T-cell (primary cell): ENCODE data around the gene GHRH. TPM values are rescaled to one million over a fixed set of nuclear protein-coding genes. Genes with fewer than 3 reads are reported as not detected.

Experiments
- ATAC-seq, 4 experiments: fragments of 200-7000 bp in 3 of 4; fragments of 150-1000 bp in 1 of 4; cut with Tn5 transposase; replicated peaks in 1 of 4; 1 replicate in 3 of 4; 2 replicates in 1 of 4; pipeline ENCODE4 v1.10.0; 2021; ENCODE audit warnings: moderate library complexity in 3 of 4, mild to moderate bottlenecking in 2 of 4, moderate number of reproducible peaks in 1 of 4
- CTCF ChIA-PET, 2 donors: fragments of 300-600 bp; sonication (Branson Sonifier 250); formaldehyde crosslinking; loops; one replicate each; lab custom pipeline; 2022; ENCODE audit warnings: antibody characterized with exemption in 2 of 2; lab: Charles Lee
- POLR2A ChIA-PET, 2 donors: fragments of 300-600 bp; sonication (Branson Sonifier 250); formaldehyde crosslinking; loops; one replicate each; lab custom pipeline; 2022; ENCODE audit warnings: antibody characterized with exemption in 2 of 2; lab: Charles Lee
- DNase-seq, 35 experiments: peaks; one replicate each; pipeline versions ENCODE4 v3.0.0 to v3.0.0-alpha.2; 2013 to 2023
- H3K27ac ChIP-seq: one replicate; pipeline ENCODE4 v1.5.1; 2013; ENCODE audit warnings: low read length
- H3K27me3 ChIP-seq, 2 experiments: replicated peaks in 1 of 2; 1 replicate in 1 of 2; 2 replicates in 1 of 2; pipeline versions ENCODE4 v1.6.1 to v1.7.0; 2013; ENCODE audit warnings: low read length in 1 of 2, mixed read lengths in 1 of 2; ENCODE audit not compliant: control insufficient read depth in 2 of 2, insufficient read depth in 2 of 2; ENCODE audit errors: extremely low read depth in 1 of 2
- H3K36me3 ChIP-seq, 2 donors: 1 replicate in 1 of 2; 2 replicates in 1 of 2; pipeline versions ENCODE4 v1.6.1 to v1.7.0; 2013; ENCODE audit warnings: low read length in 1 of 2; ENCODE audit not compliant: control insufficient read depth in 2 of 2, insufficient read depth in 1 of 2; ENCODE audit errors: extremely low read depth in 1 of 2
- H3K4me1 ChIP-seq, 2 experiments: 1 replicate in 1 of 2; 2 replicates in 1 of 2; pipeline versions ENCODE4 v1.6.1 to v1.7.0; 2013; ENCODE audit warnings: low read length in 2 of 2, mixed read lengths in 1 of 2; ENCODE audit not compliant: insufficient read depth in 2 of 2, control insufficient read depth in 1 of 2; ENCODE audit errors: extremely low read depth in 1 of 2
- H3K4me3 ChIP-seq, 2 donors: 1 replicate in 1 of 2; 2 replicates in 1 of 2; pipeline versions ENCODE4 v1.5.1 to v1.7.0; 2013; ENCODE audit warnings: mild to moderate bottlenecking in 2 of 2, low read length in 1 of 2, moderate library complexity in 1 of 2; ENCODE audit not compliant: control insufficient read depth in 1 of 2; ENCODE audit errors: extremely low read depth in 1 of 2
- H3K9me3 ChIP-seq: 2 replicates; pipeline ENCODE4 v1.7.0; 2013
- H3K27ac Mint-ChIP-seq, 2 donors: one replicate each; pipeline ENCODE4 v1.8.0; 2020 to 2021; ENCODE audit warnings: mild to moderate bottlenecking in 2 of 2, mixed read lengths in 2 of 2
- H3K27me3 Mint-ChIP-seq, 2 donors: one replicate each; pipeline ENCODE4 v1.8.0; 2021 to 2022; ENCODE audit warnings: mixed read lengths in 2 of 2
- H3K36me3 Mint-ChIP-seq: one replicate; pipeline ENCODE4 v1.8.0; 2021; ENCODE audit warnings: mixed read lengths
- H3K4me1 Mint-ChIP-seq, 3 donors: one replicate each; pipeline ENCODE4 v1.8.0; 2020 to 2022; ENCODE audit warnings: mixed read lengths in 3 of 3, mild to moderate bottlenecking in 1 of 3
- H3K4me3 Mint-ChIP-seq, 3 donors: one replicate each; pipeline ENCODE4 v1.8.0; 2020 to 2022; ENCODE audit warnings: mild to moderate bottlenecking in 3 of 3, mixed read lengths in 3 of 3, moderate library complexity in 3 of 3
- H3K9me3 Mint-ChIP-seq, 3 donors: one replicate each; pipeline ENCODE4 v1.8.0; 2020 to 2022; ENCODE audit warnings: mixed read lengths in 3 of 3
- WGBS: methylation state at CpG from one replicate; pipeline ENCODE4 v1.1.5; 2013; ENCODE audit warnings: missing lambda C conversion rate; ENCODE audit not compliant: insufficient coverage; 5-methylcytosine and 5-hydroxymethylcytosine counted together
- total RNA-seq, 35 experiments: library from RNA in 6 of 35; stranded (reverse) in 6 of 35; fragments of 120-200 nt in 1 of 35; gene quantifications; one replicate each; pipeline versions ENCODE4 v1.2.1 to v1.2.4 and lab custom pipeline; 2013 to 2026

GHRH gene
- total RNA-seq, 5 donors from 2014 or later (not counting 1 experiment from before 2014, with no cell fraction given) = not detected

DNA sequence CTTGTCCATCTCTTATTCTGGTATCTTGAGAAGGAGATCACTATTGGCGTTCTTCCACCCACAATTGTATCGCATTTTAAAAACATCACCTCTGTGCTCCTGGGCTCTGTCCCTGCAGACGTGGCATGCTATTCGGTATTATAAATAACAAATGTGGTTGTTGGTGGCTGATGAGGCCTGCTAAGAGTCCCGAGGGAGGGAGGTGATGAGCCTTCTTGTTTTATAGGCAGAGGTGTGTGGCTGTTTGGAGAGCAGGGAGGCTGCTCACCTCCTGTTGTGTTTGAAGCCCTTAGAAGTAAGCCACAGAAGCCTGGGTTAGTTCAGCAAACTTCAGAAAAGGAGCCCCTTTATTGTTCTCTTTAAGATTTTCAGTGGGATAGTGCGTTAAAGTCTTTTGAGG is 43.5 kb upstream of the GHRH start:
- Mint-ChIP-seq H3K4me3 (no peak overlapping the region), H3K9me3 (no peaks in the 10 kb centered on the region), H3K36me3 (peaks cover 39% of the 10 kb centered on the region), H3K27ac (no peak overlapping the region), H3K27me3 (no peaks in the 10 kb centered on the region), H3K4me1 (peaks cover 5 to 16% (median 15%) of the 10 kb centered on the region in 3 donors)
- DNase-seq = no peak
- peaks cover 0 to 52% of the 10 kb centered on the region in 2 donors for H3K36me3 ChIP-seq
- no peaks in the 10 kb centered on the region for H3K4me1 ChIP-seq
- H3K9me3 ChIP-seq = no peaks in the 10 kb centered on the region
- POLR2A ChIA-PET = no interaction called here
- H3K27ac ChIP-seq = no peak overlapping the region
- CTCF ChIA-PET = no interaction called here
- ATAC-seq = no peak
- H3K4me3 ChIP-seq = no peak overlapping the region
- WGBS = 73% methylated on average over 2 of the region's 6 CpGs
- H3K27me3 ChIP-seq = no peaks in the 10 kb centered on the region

DNA sequence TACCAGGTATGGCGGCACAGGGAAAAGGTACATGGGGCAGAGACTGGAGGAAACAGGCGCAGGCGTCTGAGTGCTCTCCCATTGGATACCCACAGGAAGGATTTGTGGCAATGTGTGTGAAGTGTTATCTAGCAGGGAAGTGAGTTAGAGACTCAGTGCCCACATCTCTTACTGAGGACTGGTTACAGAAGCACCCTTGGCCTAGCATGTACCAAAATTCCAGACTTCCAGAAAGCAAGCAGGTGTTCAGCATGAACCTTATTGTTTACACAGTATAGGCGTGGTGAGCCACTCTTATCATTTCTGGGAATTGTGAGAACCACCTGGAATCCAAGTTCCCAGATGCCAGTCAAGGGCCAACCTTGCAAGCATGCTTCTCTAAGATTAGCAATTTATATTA is 42.0 kb upstream of the GHRH start:
- ChIA-PET CTCF (no interaction called here), POLR2A (no interaction called here)
- H3K4me1 ChIP-seq = no peaks in the 10 kb centered on the region
- ATAC-seq (no peak), DNase-seq (no peak)
- H3K27me3 ChIP-seq = no peaks in the 10 kb centered on the region
- H3K4me3 ChIP-seq = no peak overlapping the region
- Mint-ChIP-seq H3K4me3 (no peak overlapping the region), H3K4me1 (peaks cover 5 to 16% (median 13%) of the 10 kb centered on the region in 3 donors), H3K27ac (no peak overlapping the region), H3K9me3 (no peaks in the 10 kb centered on the region), H3K36me3 (peaks cover 41% of the 10 kb centered on the region), H3K27me3 (no peaks in the 10 kb centered on the region)
- H3K9me3 ChIP-seq = no peaks in the 10 kb centered on the region
- H3K36me3 ChIP-seq = peaks cover 0 to 46% of the 10 kb centered on the region in 2 donors
- 94% methylated on average over 4 of the region's 4 CpGs for WGBS
- no peak overlapping the region for H3K27ac ChIP-seq

DNA sequence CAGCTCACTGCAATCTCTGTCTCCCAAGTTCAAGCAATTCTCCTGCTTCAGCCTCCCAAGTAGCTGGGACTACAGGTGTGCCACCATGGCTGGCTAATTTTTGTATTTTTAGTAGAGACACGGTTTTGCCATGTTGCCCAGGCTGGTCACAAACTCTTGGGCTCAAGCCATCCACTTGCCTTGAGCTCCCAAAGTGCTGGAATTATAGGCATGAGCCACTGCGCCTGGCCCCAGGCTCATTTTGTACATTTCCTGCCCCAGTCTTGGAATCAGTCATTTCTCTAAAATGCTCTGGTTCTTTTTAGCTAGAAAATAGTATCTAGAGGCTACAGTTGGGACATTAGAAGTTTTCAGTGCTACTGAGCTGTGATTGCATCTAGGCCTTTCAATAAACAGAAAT is 41.4 kb upstream of the GHRH start:
- DNase-seq = no peak
- 88% methylated on average over 1 of the region's 2 CpGs for WGBS
- no peaks in the 10 kb centered on the region for H3K4me1 ChIP-seq
- H3K4me3 ChIP-seq = no peak overlapping the region
- ATAC-seq = no peak
- Mint-ChIP-seq H3K27ac (no peak overlapping the region), H3K4me1 (peaks cover 5 to 16% (median 13%) of the 10 kb centered on the region in 3 donors), H3K9me3 (no peaks in the 10 kb centered on the region), H3K27me3 (no peaks in the 10 kb centered on the region), H3K36me3 (peaks cover 41% of the 10 kb centered on the region), H3K4me3 (no peak overlapping the region)
- H3K27me3 ChIP-seq = no peaks in the 10 kb centered on the region
- POLR2A ChIA-PET = no interaction called here
- H3K27ac ChIP-seq = no peak overlapping the region
- CTCF ChIA-PET = interaction anchor here in 1 of 2 donors (0.6 kb wide), 1 partner anchor 33 kb away, joined by 4 read pairs; no protein-coding TSS in a partner anchor
- no peaks in the 10 kb centered on the region for H3K9me3 ChIP-seq
- peaks cover 0 to 40% of the 10 kb centered on the region in 2 donors for H3K36me3 ChIP-seq

DNA sequence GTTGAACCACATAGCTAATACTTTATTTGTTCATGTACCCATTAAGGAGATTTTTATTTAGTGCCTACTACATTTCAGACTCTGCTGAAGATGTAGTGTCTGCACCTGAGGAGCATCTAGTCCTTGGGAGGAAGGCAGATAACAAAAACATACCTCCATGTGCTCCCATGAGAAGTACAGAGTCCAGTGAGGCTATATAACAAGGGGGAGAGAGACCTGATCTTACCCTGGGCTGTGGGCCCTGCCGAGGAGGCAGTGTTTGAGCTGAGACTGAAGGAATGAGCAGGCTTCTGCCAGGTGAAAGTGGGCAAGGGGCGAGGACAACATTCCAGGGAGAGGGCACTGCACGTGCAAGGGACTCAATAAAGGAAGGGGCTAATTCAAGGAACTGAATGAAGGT is 39.9 kb upstream of the GHRH start:
- DNase-seq = no peak
- Histone ChIP-seq H3K27me3 (no peaks in the 10 kb centered on the region), H3K4me3 (no peak overlapping the region), H3K36me3 (peaks cover 0 to 41% of the 10 kb centered on the region in 2 donors), H3K27ac (no peak overlapping the region), H3K4me1 (no peaks in the 10 kb centered on the region), H3K9me3 (no peaks in the 10 kb centered on the region)
- H3K27ac Mint-ChIP-seq = no peak overlapping the region
- 92% methylated on average over 3 of the region's 3 CpGs for WGBS
- peaks cover 14 to 25% (median 21%) of the 10 kb centered on the region in 3 donors for H3K4me1 Mint-ChIP-seq
- POLR2A ChIA-PET = no interaction called here
- H3K36me3 Mint-ChIP-seq = peaks cover 49% of the 10 kb centered on the region
- H3K27me3 Mint-ChIP-seq = no peaks in the 10 kb centered on the region
- no peak overlapping the region for H3K4me3 Mint-ChIP-seq
- ATAC-seq = no peak
- CTCF ChIA-PET = no interaction called here
- no peaks in the 10 kb centered on the region for H3K9me3 Mint-ChIP-seq

DNA sequence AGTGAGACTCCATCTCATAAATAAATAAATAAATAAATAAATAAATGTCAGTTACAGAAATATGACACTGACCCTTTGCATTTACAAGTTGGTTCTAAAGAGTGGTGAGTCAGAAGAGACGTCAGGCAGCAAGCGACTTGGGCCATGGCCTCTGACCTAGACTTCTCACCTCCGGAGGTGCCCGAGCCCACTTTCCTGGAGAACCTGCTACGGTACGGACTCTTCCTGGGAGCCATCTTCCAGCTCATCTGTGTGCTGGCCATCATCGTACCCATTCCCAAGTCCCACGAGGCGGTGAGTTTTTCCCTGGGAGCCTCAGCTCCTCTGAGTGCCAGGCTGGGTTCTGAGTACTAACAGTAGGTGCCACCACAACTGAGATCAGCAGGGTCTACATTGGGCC is 39.5 kb upstream of the GHRH start:
- H3K36me3 ChIP-seq = peaks cover 0 to 39% of the 10 kb centered on the region in 2 donors
- ATAC-seq (no peak), DNase-seq (no peak)
- no peaks in the 10 kb centered on the region for H3K4me1 ChIP-seq
- no peaks in the 10 kb centered on the region for H3K9me3 Mint-ChIP-seq
- H3K27ac Mint-ChIP-seq = no peak overlapping the region
- peaks cover 18 to 29% (median 25%) of the 10 kb centered on the region in 3 donors for H3K4me1 Mint-ChIP-seq
- peaks cover 49% of the 10 kb centered on the region for H3K36me3 Mint-ChIP-seq
- WGBS = 99% methylated on average over 9 of the region's 9 CpGs
- ChIA-PET POLR2A (no interaction called here), CTCF (no interaction called here)
- H3K9me3 ChIP-seq = no peaks in the 10 kb centered on the region
- H3K27me3 ChIP-seq = no peaks in the 10 kb centered on the region
- H3K27me3 Mint-ChIP-seq = no peaks in the 10 kb centered on the region
- H3K4me3 ChIP-seq = no peak overlapping the region
- no peak overlapping the region for H3K4me3 Mint-ChIP-seq
- no peak overlapping the region for H3K27ac ChIP-seq

DNA sequence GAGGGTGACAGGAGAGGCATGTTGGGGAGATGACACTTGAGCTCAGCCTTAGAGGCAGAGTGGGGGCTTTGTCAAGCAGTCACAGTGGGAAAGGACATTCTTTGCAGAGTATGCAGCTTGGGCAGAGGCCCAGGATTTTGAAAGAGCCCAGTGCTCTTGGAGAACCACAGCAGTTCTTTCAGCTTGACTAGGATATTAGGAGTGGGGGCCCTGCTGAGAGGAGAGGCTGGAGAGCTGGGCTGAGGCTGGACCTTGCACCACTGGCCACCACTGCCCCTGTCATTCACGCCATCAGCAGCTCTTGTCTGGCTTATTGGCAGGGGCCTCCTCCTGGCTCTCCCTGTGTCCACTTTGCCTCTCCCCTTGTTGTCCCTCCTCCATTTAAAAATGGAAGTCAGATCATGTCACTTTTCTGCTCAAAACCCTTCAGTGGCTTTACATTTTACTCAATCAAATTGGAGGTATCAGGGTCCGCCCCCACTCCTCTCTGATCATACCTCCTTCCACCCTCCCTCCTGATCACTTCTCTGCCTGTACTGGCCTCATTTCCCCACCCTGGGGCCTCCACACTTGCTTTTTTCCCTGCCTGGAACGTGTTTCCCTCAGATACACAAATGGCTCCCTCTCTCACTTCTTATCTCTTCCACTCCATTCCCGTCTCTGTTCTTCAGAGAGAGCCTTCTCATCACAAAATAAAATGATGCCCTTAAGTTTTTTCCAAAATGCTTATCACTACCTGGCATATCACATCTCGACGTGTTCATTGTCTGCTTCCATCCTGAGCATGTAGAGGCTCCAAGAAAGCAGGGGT is 38.3 kb upstream of the GHRH start:
- peaks cover 26 to 36% (median 36%) of the 10 kb centered on the region in 3 donors for H3K4me1 Mint-ChIP-seq
- H3K36me3 Mint-ChIP-seq = peaks cover 49% of the 10 kb centered on the region
- no peak for DNase-seq
- peaks cover 0 to 4% of the 10 kb centered on the region in 2 experiments for H3K4me1 ChIP-seq
- H3K4me3 Mint-ChIP-seq = no peak overlapping the region
- no peak overlapping the region for H3K4me3 ChIP-seq
- no peaks in the 10 kb centered on the region for H3K27me3 ChIP-seq
- H3K36me3 ChIP-seq = peaks cover 0 to 39% of the 10 kb centered on the region in 2 donors
- H3K27me3 Mint-ChIP-seq = no peaks in the 10 kb centered on the region
- no peak overlapping the region for H3K27ac Mint-ChIP-seq
- POLR2A ChIA-PET = no interaction called here
- CTCF ChIA-PET = no interaction called here
- no peaks in the 10 kb centered on the region for H3K9me3 ChIP-seq
- H3K27ac ChIP-seq = no peak overlapping the region
- 96% methylated on average over 4 of the region's 6 CpGs for WGBS
- H3K9me3 Mint-ChIP-seq = no peaks in the 10 kb centered on the region
- ATAC-seq = no peak
